Bronchial epithelial cell (primary cell): Measurements from ENCODE around the gene SNX3. TPM values are rescaled to one million over a fixed set of nuclear protein-coding genes. Genes with fewer than 3 reads are reported as not detected.
A peak's percentile ranks its signal among the peaks of the same experiment; 100 is the strongest.

Experiments used
- DNase-seq: peaks from one replicate; pipeline ENCODE4 v3.0.0-alpha.2; 2010; ENCODE audit warnings: low read depth
- FAIRE-seq: peaks from 2 replicates; lab custom pipeline; 2011; peaks lifted over from hg19 to GRCh38; lab: Jason Lieb, UNC
- H3K27me3 ChIP-seq: 2 replicates; pipeline ENCODE4 v1.5.1; 2011; ENCODE audit warnings: low read length; ENCODE audit not compliant: control insufficient read depth, insufficient read depth
- H3K36me3 ChIP-seq: 2 replicates; pipeline ENCODE4 v1.5.1; 2011; ENCODE audit warnings: low read length; ENCODE audit not compliant: control insufficient read depth, insufficient read depth
- H3K4me3 ChIP-seq: 2 replicates; pipeline ENCODE4 v1.5.1; 2011; ENCODE audit warnings: mild to moderate bottlenecking, low read depth, low read length, control low read depth
- total RNA-seq: library from RNA; depleted of rRNA; stranded (reverse); fragments of >200 nt; gene quantifications from 2 replicates; pipeline ENCODE4 v1.2.1, GENCODE V29; 2014
- TF ChIP-seq, protein P1 (sequence below): IDR thresholded peaks from 2 replicates; pipeline ENCODE4 v1.5.1; 2011; ENCODE audit warnings: mild to moderate bottlenecking, moderate library complexity, low read length, control low read depth, inconsistent platforms; ENCODE audit not compliant: insufficient read depth, severe bottlenecking

Gene SNX3
- total RNA-seq, 1 donor from 2014 or later = 180 TPM

DNA sequence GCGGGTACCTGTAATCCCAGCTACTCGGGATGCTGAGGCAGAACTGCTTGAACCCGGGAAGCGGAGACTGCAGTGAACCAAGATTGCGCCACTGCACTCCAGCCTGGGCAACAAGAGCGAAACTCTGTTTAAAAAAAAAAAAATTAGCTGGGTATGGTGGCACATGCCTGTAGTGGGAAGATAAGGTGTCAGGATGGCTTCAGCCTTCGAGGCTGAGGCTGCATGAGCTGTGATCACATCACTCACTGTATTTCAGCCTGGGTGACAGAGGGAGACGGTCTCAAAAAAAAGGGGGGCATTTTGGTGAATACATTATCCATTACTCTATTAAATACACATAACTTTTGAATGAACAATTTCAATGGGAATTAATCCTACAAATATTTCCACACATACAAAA, 32.4 kb downstream of the SNX3 start:
- H3K36me3 ChIP-seq = no peaks in the 10 kb centered on the region
- no peak for FAIRE-seq
- TF ChIP-seq, protein P1, sequence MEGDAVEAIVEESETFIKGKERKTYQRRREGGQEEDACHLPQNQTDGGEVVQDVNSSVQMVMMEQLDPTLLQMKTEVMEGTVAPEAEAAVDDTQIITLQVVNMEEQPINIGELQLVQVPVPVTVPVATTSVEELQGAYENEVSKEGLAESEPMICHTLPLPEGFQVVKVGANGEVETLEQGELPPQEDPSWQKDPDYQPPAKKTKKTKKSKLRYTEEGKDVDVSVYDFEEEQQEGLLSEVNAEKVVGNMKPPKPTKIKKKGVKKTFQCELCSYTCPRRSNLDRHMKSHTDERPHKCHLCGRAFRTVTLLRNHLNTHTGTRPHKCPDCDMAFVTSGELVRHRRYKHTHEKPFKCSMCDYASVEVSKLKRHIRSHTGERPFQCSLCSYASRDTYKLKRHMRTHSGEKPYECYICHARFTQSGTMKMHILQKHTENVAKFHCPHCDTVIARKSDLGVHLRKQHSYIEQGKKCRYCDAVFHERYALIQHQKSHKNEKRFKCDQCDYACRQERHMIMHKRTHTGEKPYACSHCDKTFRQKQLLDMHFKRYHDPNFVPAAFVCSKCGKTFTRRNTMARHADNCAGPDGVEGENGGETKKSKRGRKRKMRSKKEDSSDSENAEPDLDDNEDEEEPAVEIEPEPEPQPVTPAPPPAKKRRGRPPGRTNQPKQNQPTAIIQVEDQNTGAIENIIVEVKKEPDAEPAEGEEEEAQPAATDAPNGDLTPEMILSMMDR = no peak
- H3K27me3 ChIP-seq = no peaks in the 10 kb centered on the region
- no peak for DNase-seq
- no peak overlapping the region for H3K4me3 ChIP-seq

DNA sequence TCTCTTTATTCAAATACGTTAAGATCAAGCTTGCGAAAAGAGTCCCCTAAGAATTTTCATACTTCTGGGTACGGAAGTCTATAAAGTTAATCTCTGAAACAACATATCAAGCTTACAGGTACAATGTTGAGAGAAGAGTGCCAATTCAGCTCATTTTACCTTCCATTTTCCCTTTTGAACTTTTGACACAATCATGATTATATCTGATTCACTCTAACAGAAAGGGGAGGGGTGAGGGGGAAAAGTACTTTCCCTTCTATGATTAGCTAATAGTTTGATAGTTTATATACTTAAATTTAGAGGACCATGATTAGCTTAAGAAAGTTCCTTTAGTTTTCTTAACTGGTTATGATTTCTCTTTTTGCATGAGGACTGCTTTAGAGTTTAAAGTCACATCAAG, 33.5 kb downstream of the SNX3 start:
- TF ChIP-seq, protein P1 = no peak
- DNase-seq (peak; percentile 17), FAIRE-seq (no peak)
- no peaks in the 10 kb centered on the region for H3K27me3 ChIP-seq
- no peaks in the 10 kb centered on the region for H3K36me3 ChIP-seq
- H3K4me3 ChIP-seq = no peak overlapping the region

DNA sequence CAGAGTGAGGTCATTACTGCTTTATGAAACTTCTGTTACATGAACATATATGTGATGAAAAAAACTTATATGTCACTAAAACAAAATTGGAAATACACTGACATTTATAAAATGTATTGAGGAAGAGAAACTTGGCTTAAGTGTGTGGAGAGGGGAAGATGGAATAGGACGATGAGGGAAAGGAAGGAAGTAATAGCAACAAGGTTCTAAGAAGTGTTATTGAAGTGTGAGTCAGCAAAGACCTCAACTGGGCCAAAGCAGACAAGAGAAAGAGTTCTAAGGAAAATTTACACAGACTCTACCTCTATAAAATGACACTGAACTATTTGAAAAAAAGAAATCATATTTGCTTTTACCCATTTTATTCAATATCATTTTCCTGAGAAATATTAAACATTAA, 38.3 kb downstream of the SNX3 start:
- peaks cover 3% of the 10 kb centered on the region for H3K36me3 ChIP-seq
- DNase-seq (no peak), FAIRE-seq (no peak)
- H3K27me3 ChIP-seq = no peaks in the 10 kb centered on the region
- TF ChIP-seq, protein P1 = no peak
- no peak overlapping the region for H3K4me3 ChIP-seq

DNA sequence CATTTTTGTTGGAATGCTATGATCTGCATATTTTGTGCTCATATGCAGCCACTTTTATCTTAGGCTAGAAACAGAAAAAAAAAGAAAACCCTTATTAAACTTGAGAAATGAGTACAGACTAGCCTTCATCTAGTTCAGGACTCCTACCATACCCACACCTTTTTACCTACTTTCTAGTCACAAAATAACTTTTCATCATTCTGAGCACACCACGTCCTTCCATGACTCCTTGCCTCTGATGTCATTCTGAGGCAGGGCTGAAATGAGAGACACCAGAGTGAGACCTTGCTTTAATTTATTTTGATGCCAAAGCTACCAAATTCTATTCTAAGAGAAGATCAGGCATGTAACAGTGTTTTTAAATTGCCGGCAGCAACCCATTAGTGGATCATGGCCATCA, 38.8 kb downstream of the SNX3 start:
- TF ChIP-seq, protein P1 = no peak
- no peak for FAIRE-seq
- H3K36me3 ChIP-seq = peaks cover 3% of the 10 kb centered on the region
- H3K4me3 ChIP-seq = no peak overlapping the region
- DNase-seq = no peak
- no peaks in the 10 kb centered on the region for H3K27me3 ChIP-seq

DNA sequence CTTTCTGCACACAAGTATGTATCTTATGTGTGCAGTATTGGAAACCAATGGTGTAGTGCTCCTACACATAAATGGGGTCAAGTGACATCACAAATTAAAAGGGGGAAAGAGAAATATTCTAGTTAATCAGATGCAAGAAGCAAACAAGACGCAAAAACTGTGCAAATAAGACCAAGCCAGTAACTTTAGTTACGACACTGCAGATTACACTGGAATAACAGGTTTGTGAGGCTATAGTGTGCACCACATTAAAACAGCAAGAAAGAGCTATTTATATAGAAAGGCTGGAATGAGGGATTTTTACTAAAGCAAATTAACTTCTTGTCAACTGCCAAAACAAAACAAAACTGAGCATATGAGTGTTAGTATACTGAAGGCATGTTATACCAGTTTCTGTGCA, 49.2 kb downstream of the SNX3 start:
- FAIRE-seq (no peak), DNase-seq (no peak)
- no peaks in the 10 kb centered on the region for H3K27me3 ChIP-seq
- H3K36me3 ChIP-seq = peaks cover 4% of the 10 kb centered on the region
- TF ChIP-seq, protein P1 = no peak
- no peak overlapping the region for H3K4me3 ChIP-seq

DNA sequence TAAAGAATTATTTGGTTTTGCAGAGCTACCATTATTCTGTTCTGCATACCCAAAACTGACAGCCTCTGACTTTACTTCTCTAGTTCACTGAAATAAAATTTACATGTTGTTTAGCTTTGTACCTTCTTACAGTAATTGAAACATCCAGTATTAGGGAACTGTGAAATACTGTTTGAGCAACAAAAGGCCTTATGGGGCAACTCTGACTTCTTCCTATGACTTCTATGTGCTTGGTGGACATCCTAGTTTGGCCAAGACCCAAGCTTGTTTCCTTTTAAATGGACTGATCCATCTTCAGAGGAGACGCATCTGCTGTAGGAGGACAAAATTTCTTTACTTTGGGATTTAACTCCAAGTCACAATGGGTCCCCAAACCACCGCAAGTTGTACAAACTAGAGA, 50.3 kb downstream of the SNX3 start:
- FAIRE-seq (no peak), DNase-seq (no peak)
- TF ChIP-seq, protein P1 = no peak
- no peaks in the 10 kb centered on the region for H3K27me3 ChIP-seq
- H3K36me3 ChIP-seq = no peaks in the 10 kb centered on the region
- H3K4me3 ChIP-seq = no peak overlapping the region
